H9 (cell line): ENCODE data around the gene ATP5PB. TPM values are rescaled to one million over a fixed set of nuclear protein-coding genes. Genes with fewer than 3 reads are reported as not detected.

Experiments
- DNase-seq: peaks from one replicate; pipeline ENCODE4 v3.0.0-alpha.2; 2017
- H2AFZ ChIP-seq: one replicate; pipeline ENCODE4 v1.6.1; 2013; ENCODE audit warnings: mild to moderate bottlenecking, low read length, control low read depth, moderate library complexity
- H2AK5ac ChIP-seq: 2 replicates; pipeline ENCODE4 v1.6.1; 2013; ENCODE audit warnings: low read length, control low read depth, mixed read lengths; ENCODE audit not compliant: insufficient read length
- H2BK120ac ChIP-seq: one replicate; pipeline ENCODE4 v1.6.1; 2013; ENCODE audit warnings: low read depth, mild to moderate bottlenecking, low read length, control low read depth, inconsistent platforms; ENCODE audit not compliant: poor library complexity, severe bottlenecking
- H2BK12ac ChIP-seq: 2 replicates; pipeline ENCODE4 v1.6.1; 2013; ENCODE audit warnings: low read length, control low read depth, mixed read lengths, low read depth; ENCODE audit not compliant: insufficient read length
- H2BK15ac ChIP-seq: 2 replicates; pipeline ENCODE4 v1.6.1; 2013; ENCODE audit warnings: low read depth, low read length, control low read depth
- H2BK20ac ChIP-seq: one replicate; pipeline ENCODE4 v1.6.1; 2013; ENCODE audit warnings: low read depth, mild to moderate bottlenecking, low read length, control low read depth, inconsistent platforms; ENCODE audit not compliant: poor library complexity, severe bottlenecking
- H2BK5ac ChIP-seq: 2 replicates; pipeline ENCODE4 v1.6.1; 2013; ENCODE audit warnings: low read length, control low read depth, mixed read lengths; ENCODE audit not compliant: insufficient read length
- H3K14ac ChIP-seq: 2 replicates; pipeline ENCODE4 v1.6.1; 2013; ENCODE audit warnings: low read length, control low read depth; ENCODE audit not compliant: insufficient read depth
- H3K18ac ChIP-seq: 2 replicates; pipeline ENCODE4 v1.6.1; 2013; ENCODE audit warnings: low read depth, mild to moderate bottlenecking, mixed read lengths, low read length, control low read depth; ENCODE audit not compliant: insufficient read length
- H3K23ac ChIP-seq: 2 replicates; pipeline ENCODE4 v1.6.1; 2013; ENCODE audit warnings: low read length, control low read depth, mixed read lengths, low read depth; ENCODE audit not compliant: insufficient read length
- H3K23me2 ChIP-seq: 2 replicates; pipeline ENCODE4 v1.6.1; 2013; ENCODE audit warnings: low read depth, mild to moderate bottlenecking, mixed read lengths, low read length, control low read depth; ENCODE audit not compliant: insufficient read length, poor library complexity, severe bottlenecking
- H3K27ac ChIP-seq: 2 replicates; pipeline ENCODE4 v1.5.1; 2013; ENCODE audit warnings: low read length, control low read depth, mixed read lengths, low read depth; ENCODE audit not compliant: insufficient read length
- H3K27me3 ChIP-seq: 2 replicates; pipeline ENCODE4 v1.6.1; 2013; ENCODE audit warnings: low read length, control low read depth, inconsistent platforms; ENCODE audit not compliant: insufficient read depth
- H3K4ac ChIP-seq: 2 replicates; pipeline ENCODE4 v1.6.1; 2013; ENCODE audit warnings: low read depth, mild to moderate bottlenecking, control low read depth, inconsistent platforms, low read length, moderate library complexity
- H3K4me1 ChIP-seq: 2 replicates; pipeline ENCODE4 v1.6.1; 2013; ENCODE audit warnings: low read length, control low read depth, inconsistent platforms; ENCODE audit not compliant: insufficient read depth
- H3K4me2 ChIP-seq: 2 replicates; pipeline ENCODE4 v1.6.1; 2013; ENCODE audit warnings: low read length, control low read depth, mixed read lengths; ENCODE audit not compliant: insufficient read length, insufficient read depth
- H3K56ac ChIP-seq: 2 replicates; pipeline ENCODE4 v1.6.1; 2013; ENCODE audit warnings: low read depth, mild to moderate bottlenecking, mixed read lengths, low read length, control low read depth; ENCODE audit not compliant: insufficient read length
- H3K79me1 ChIP-seq: 2 replicates; pipeline ENCODE4 v1.6.1; 2013; ENCODE audit warnings: low read depth, mild to moderate bottlenecking, moderate library complexity, low read length, control low read depth, inconsistent platforms; ENCODE audit not compliant: insufficient read depth, poor library complexity, severe bottlenecking
- H3K79me2 ChIP-seq: 2 replicates; pipeline ENCODE4 v1.6.1; 2013; ENCODE audit warnings: low read length, control low read depth, inconsistent platforms; ENCODE audit not compliant: insufficient read depth
- H3K9ac ChIP-seq: 2 replicates; pipeline ENCODE4 v1.6.1; 2013; ENCODE audit warnings: low read length, control low read depth, mixed read lengths; ENCODE audit not compliant: insufficient read length; ENCODE audit errors: extremely low read depth
- H3K9me3 ChIP-seq: one replicate; pipeline ENCODE4 v1.6.1; 2013; ENCODE audit warnings: low read depth, low read length, inconsistent platforms; ENCODE audit not compliant: control insufficient read depth
- H3T11ph ChIP-seq: one replicate; pipeline ENCODE4 v1.6.1; 2013; ENCODE audit warnings: mild to moderate bottlenecking, low read length, control low read depth, inconsistent platforms
- H4K20me1 ChIP-seq: one replicate; pipeline ENCODE4 v1.6.1; 2013; ENCODE audit not compliant: control insufficient read depth, insufficient read length, insufficient read depth
- H4K5ac ChIP-seq: 2 replicates; pipeline ENCODE4 v1.6.1; 2013; ENCODE audit warnings: low read depth, mild to moderate bottlenecking, mixed read lengths, low read length, control low read depth; ENCODE audit not compliant: insufficient read length
- H4K8ac ChIP-seq: replicated peaks from 2 replicates; pipeline ENCODE4 v1.6.1; 2013; ENCODE audit warnings: low read length, control low read depth, mixed read lengths, low read depth; ENCODE audit not compliant: insufficient read length
- H4K91ac ChIP-seq: 2 replicates; pipeline ENCODE4 v1.6.1; 2013; ENCODE audit warnings: low read depth, mild to moderate bottlenecking, moderate library complexity, mixed read lengths, low read length, control low read depth; ENCODE audit not compliant: insufficient read length
- H3K27ac Mint-ChIP-seq, 3 experiments: 2 replicates in 2 of 3; 3 replicates in 1 of 3; pipeline ENCODE4 v1.8.0; 2020 to 2021; ENCODE audit warnings: mixed read lengths in 3 of 3, mild to moderate bottlenecking in 1 of 3, moderate library complexity in 1 of 3
- H3K27me3 Mint-ChIP-seq: 2 replicates; pipeline ENCODE4 v1.8.0; 2021; ENCODE audit warnings: low read depth, mild to moderate bottlenecking, moderate library complexity, mixed read lengths
- H3K36me3 Mint-ChIP-seq, 3 experiments: 2 replicates in 2 of 3; 3 replicates in 1 of 3; pipeline ENCODE4 v1.8.0; 2020 to 2021; ENCODE audit warnings: low read depth in 3 of 3, mixed read lengths in 3 of 3; ENCODE audit not compliant: insufficient read depth in 1 of 3
- H3K4me1 Mint-ChIP-seq, 2 experiments: 2 replicates each; pipeline ENCODE4 v1.8.0; 2020; ENCODE audit warnings: mixed read lengths in 2 of 2
- H3K4me3 Mint-ChIP-seq, 2 experiments: 2 replicates in 1 of 2; 3 replicates in 1 of 2; pipeline ENCODE4 v1.8.0; 2020 to 2021; ENCODE audit warnings: mild to moderate bottlenecking in 2 of 2, mixed read lengths in 2 of 2, moderate library complexity in 1 of 2
- H3K9me3 Mint-ChIP-seq, 2 experiments: 2 replicates in 1 of 2; 3 replicates in 1 of 2; pipeline ENCODE4 v1.8.0; 2020; ENCODE audit warnings: mild to moderate bottlenecking in 2 of 2, mixed read lengths in 2 of 2, moderate library complexity in 1 of 2
- WGBS: extraction: QIAGEN DNeasy Blood & Tissue Kit; methylation state at CpG from one replicate; pipeline ENCODE4 v1.1.7; 2013; ENCODE audit warnings: missing lambda C conversion rate, low lambda C conversion rate, mixed read lengths; ENCODE audit not compliant: insufficient read length; ENCODE audit errors: extremely low coverage; 5-methylcytosine and 5-hydroxymethylcytosine counted together
- total RNA-seq: library from RNA; stranded (reverse); gene quantifications from 2 replicates; pipeline ENCODE4 v1.2.1, GENCODE V29; 2021
- TF ChIP-seq, protein P1 (sequence below): fragments of 200-600 bp; sonication (generic); conservative IDR thresholded peaks from 3 replicates; pipeline ENCODE4 v1.8.0; 2021; ENCODE audit warnings: antibody characterized with exemption, mild to moderate bottlenecking

ATP5PB gene
- total RNA-seq, 1 experiment from 2014 or later = 250 TPM

DNA sequence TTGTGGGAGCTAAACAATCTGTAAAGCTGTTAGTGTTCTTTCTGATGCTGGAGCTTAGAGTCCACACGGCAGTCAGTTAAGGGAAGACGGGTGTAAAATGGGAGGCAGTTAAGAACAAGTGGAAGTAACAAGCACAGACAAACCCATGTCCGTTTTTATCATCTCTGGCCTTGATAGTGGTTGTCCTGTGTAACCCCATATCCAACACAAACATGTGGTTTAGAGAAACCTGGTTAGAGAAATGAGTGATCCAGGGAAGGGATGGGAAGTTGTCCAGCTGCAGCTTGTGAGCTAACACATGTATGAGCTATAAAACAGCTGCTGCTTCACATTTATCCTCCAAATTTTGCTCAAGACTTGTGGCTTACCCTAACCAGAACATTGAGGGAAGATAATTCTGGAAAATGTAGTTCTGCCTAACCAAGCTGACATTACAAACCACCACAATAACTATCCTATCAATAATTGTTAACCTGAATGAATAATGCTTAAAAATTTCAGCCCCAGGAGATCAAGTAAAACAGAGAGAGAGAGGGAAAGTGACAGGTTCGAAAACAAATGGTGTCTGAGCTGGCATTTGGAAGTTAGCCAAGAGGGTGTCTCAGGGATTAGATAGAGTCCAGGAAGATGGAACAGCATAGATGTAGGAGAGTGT, 13.9 kb downstream of the ATP5PB start:
- no peak overlapping the region for H3T11ph ChIP-seq
- H3K4me1 ChIP-seq = no peaks in the 10 kb centered on the region
- no peak overlapping the region for H2BK15ac ChIP-seq
- H4K91ac ChIP-seq = no peak overlapping the region
- no peak overlapping the region for H3K56ac ChIP-seq
- no peak overlapping the region for H3K4me2 ChIP-seq
- no peak overlapping the region for H2BK12ac ChIP-seq
- no peak overlapping the region for H3K23ac ChIP-seq
- H3K9ac ChIP-seq = no peak overlapping the region
- no peaks in the 10 kb centered on the region for H3K79me1 ChIP-seq
- TF ChIP-seq, protein P1, sequence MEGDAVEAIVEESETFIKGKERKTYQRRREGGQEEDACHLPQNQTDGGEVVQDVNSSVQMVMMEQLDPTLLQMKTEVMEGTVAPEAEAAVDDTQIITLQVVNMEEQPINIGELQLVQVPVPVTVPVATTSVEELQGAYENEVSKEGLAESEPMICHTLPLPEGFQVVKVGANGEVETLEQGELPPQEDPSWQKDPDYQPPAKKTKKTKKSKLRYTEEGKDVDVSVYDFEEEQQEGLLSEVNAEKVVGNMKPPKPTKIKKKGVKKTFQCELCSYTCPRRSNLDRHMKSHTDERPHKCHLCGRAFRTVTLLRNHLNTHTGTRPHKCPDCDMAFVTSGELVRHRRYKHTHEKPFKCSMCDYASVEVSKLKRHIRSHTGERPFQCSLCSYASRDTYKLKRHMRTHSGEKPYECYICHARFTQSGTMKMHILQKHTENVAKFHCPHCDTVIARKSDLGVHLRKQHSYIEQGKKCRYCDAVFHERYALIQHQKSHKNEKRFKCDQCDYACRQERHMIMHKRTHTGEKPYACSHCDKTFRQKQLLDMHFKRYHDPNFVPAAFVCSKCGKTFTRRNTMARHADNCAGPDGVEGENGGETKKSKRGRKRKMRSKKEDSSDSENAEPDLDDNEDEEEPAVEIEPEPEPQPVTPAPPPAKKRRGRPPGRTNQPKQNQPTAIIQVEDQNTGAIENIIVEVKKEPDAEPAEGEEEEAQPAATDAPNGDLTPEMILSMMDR = no peak
- no peak overlapping the region for H2AK5ac ChIP-seq
- no peak overlapping the region for H2AFZ ChIP-seq
- H4K20me1 ChIP-seq = no peaks in the 10 kb centered on the region
- no peak overlapping the region for H2BK5ac ChIP-seq
- no peaks in the 10 kb centered on the region for H3K27me3 Mint-ChIP-seq
- H3K79me2 ChIP-seq = no peaks in the 10 kb centered on the region
- no peaks in the 10 kb centered on the region for H3K23me2 ChIP-seq
- no peak overlapping the region for H3K27ac Mint-ChIP-seq
- no peak overlapping the region for H3K27ac ChIP-seq
- no peaks in the 10 kb centered on the region for H3K9me3 ChIP-seq
- H3K27me3 ChIP-seq = no peaks in the 10 kb centered on the region
- H3K4me1 Mint-ChIP-seq = no peaks in the 10 kb centered on the region
- H4K5ac ChIP-seq = no peak overlapping the region
- H3K18ac ChIP-seq = no peak overlapping the region
- no peaks in the 10 kb centered on the region for H3K9me3 Mint-ChIP-seq
- no peak overlapping the region for H3K4ac ChIP-seq
- no CpG with 5 or more reads among the region's 4 CpGs for WGBS
- H2BK20ac ChIP-seq = no peak overlapping the region
- no peak overlapping the region for H4K8ac ChIP-seq
- H3K4me3 Mint-ChIP-seq = no peak overlapping the region
- no peak for DNase-seq
- H3K36me3 Mint-ChIP-seq = peaks cover 3 to 32% (median 18%) of the 10 kb centered on the region in 3 experiments; a peak in 6 of 7 replicates
- H3K14ac ChIP-seq = no peak overlapping the region
- no peak overlapping the region for H2BK120ac ChIP-seq
